ENCODE measurements around the gene ADGRD1.

Gene ADGRD1

GRCh38 chr12:131020326-131021153 lies 66.8 kb downstream of the ADGRD1 start:
- Histone ChIP-seq H3K27ac (no peak overlapping the region), H3K9me3 (no peaks in the 10 kb centered on the region), H3K4me1 (no peaks in the 10 kb centered on the region), H3K27me3 (no peaks in the 10 kb centered on the region), H3K36me3 (no peaks in the 10 kb centered on the region), H3K4me3 (no peak overlapping the region)
- no peak for DNase-seq
- intact Hi-C loops (cut with DNase I; ENCODE audit: low total_unique reads) = no loop called here
- TF ChIP-seq CTCF (IDR thresholded peaks at IDR 0.05) = no peak

- Histone ChIP-seq H3K36me3 (no peaks in the 10 kb centered on the region), H3K27ac (no peak overlapping the region), H3K4me3 (no peak overlapping the region), H3K27me3 (no peaks in the 10 kb centered on the region), H3K9me3 (no peaks in the 10 kb centered on the region), H3K4me1 (no peaks in the 10 kb centered on the region)
- intact Hi-C loops (cut with DNase I; ENCODE audit: low total_unique reads) = no loop called here
- DNase-seq = no peak
- TF ChIP-seq CTCF (IDR thresholded peaks at IDR 0.05) = no peak
Observed at GRCh38 chr12:131021154-131021541, 67.4 kb downstream of the ADGRD1 start.

- H3K36me3 ChIP-seq = no peaks in the 10 kb centered on the region
- no peak for TF ChIP-seq CTCF (IDR thresholded peaks at IDR 0.05)
- H3K27me3 ChIP-seq = no peaks in the 10 kb centered on the region
- intact Hi-C loops (cut with DNase I; ENCODE audit: low total_unique reads) = no loop called here
- DNase-seq = no peak
- H3K4me1 ChIP-seq = no peaks in the 10 kb centered on the region
- no peaks in the 10 kb centered on the region for H3K9me3 ChIP-seq
- no peak overlapping the region for H3K27ac ChIP-seq
- H3K4me3 ChIP-seq = no peak overlapping the region
Observed at GRCh38 chr12:131024026-131024425, 70.3 kb downstream of the ADGRD1 start.

GRCh38 chr12:131024721-131025120 lies 71.0 kb downstream of the ADGRD1 start:
- intact Hi-C loops (cut with DNase I; ENCODE audit: low total_unique reads) = no loop called here
- no peaks in the 10 kb centered on the region for H3K4me1 ChIP-seq
- no peaks in the 10 kb centered on the region for H3K36me3 ChIP-seq
- H3K4me3 ChIP-seq = no peak overlapping the region
- H3K9me3 ChIP-seq = no peaks in the 10 kb centered on the region
- TF ChIP-seq CTCF (IDR thresholded peaks at IDR 0.05) = no peak
- no peak overlapping the region for H3K27ac ChIP-seq
- DNase-seq = no peak
- H3K27me3 ChIP-seq = no peaks in the 10 kb centered on the region

- intact Hi-C loops (cut with DNase I; ENCODE audit: low total_unique reads) = no loop called here
Observed at GRCh38 chr12:131025234-131025633, 71.5 kb downstream of the ADGRD1 start.

More at GRCh38 chr12:131025234-131025633, 71.5 kb downstream of the ADGRD1 start:
- Histone ChIP-seq H3K4me3 (no peak overlapping the region), H3K36me3 (no peaks in the 10 kb centered on the region), H3K4me1 (no peaks in the 10 kb centered on the region), H3K27me3 (no peaks in the 10 kb centered on the region), H3K27ac (no peak overlapping the region), H3K9me3 (no peaks in the 10 kb centered on the region)
- TF ChIP-seq CTCF (IDR thresholded peaks at IDR 0.05) = no peak
- DNase-seq = no peak

All from tibial artery (tissue), 4 donors.